GM12878 (cell line): ENCODE results near the gene GPC3. TPM values are rescaled to one million over a fixed set of nuclear protein-coding genes. Genes with fewer than 3 reads are reported as not detected.

Source experiments
- ATAC-seq: fragments of 200-7000 bp; cut with Tn5 transposase; 3 replicates; pipeline ENCODE4 v1.9.1; 2020; ENCODE audit warnings: mild to moderate bottlenecking, moderate library complexity
- BruUV-seq: library from RNA; stranded (reverse); fragments of 400-500 nt; replicated peaks from 2 replicates; lab custom pipeline; 2021; lab: Mats Ljungman, UMichigan
- CTCF ChIA-PET: fragments of 300-600 bp; sonication (Branson Sonifier 250); formaldehyde crosslinking; extraction: SDS; loops from one replicate; lab custom pipeline; 2021; ENCODE audit warnings: inconsistent platforms; lab: Yijun Ruan, JAX
- POLR2A ChIA-PET: fragments of 350-600 bp; formaldehyde crosslinking; extraction: SDS; loops from one replicate; lab custom pipeline; 2021; ENCODE audit warnings: inconsistent platforms; lab: Charles Lee
- RAD21 ChIA-PET: fragments of 300-600 bp; sonication (Branson Sonifier 250); formaldehyde crosslinking; loops from one replicate; lab custom pipeline; 2023; ENCODE audit warnings: antibody characterized with exemption; ENCODE audit not compliant: unreplicated experiment; lab: Charles Lee
- SMC1A ChIA-PET: fragments of 300-600 bp; sonication (Branson Sonifier 250); formaldehyde crosslinking; loops from one replicate; lab custom pipeline; 2023; ENCODE audit not compliant: unreplicated experiment, uncharacterized antibody; lab: Charles Lee
- DNase-seq: peaks from one replicate; pipeline ENCODE4 v3.0.0-alpha.2; 2011; ENCODE audit warnings: low read depth, low spot score
- FAIRE-seq: peaks from 3 replicates; lab custom pipeline; 2011; peaks lifted over from hg19 to GRCh38; lab: Jason Lieb, UNC
- H2AFZ ChIP-seq: 2 replicates; pipeline ENCODE4 v1.6.0; 2011; ENCODE audit warnings: low read depth, low read length, control low read depth; ENCODE audit not compliant: control insufficient read depth
- H3K27ac ChIP-seq: 2 replicates; pipeline ENCODE4 v1.5.1; 2011; ENCODE audit warnings: control low read depth; ENCODE audit not compliant: control insufficient read depth, insufficient read depth
- H3K27me3 ChIP-seq, 2 experiments: replicated peaks in 1 of 2; 2 replicates each; pipeline versions ENCODE4 v1.6.0 to v1.6.1; 2011; ENCODE audit warnings: low read length in 1 of 2; ENCODE audit not compliant: control insufficient read depth in 2 of 2, insufficient read depth in 2 of 2
- H3K36me3 ChIP-seq, 2 experiments: 2 replicates each; pipeline ENCODE4 v1.5.1; 2011; ENCODE audit warnings: low read length in 1 of 2; ENCODE audit not compliant: control insufficient read depth in 2 of 2, insufficient read depth in 2 of 2
- H3K4me1 ChIP-seq: 2 replicates; pipeline ENCODE4 v1.6.1; 2011; ENCODE audit warnings: mild to moderate bottlenecking, low read length, moderate library complexity, mixed read lengths; ENCODE audit not compliant: control insufficient read depth, insufficient read depth
- H3K4me2 ChIP-seq: 2 replicates; pipeline ENCODE4 v1.6.0; 2011; ENCODE audit warnings: control low read depth; ENCODE audit not compliant: control insufficient read depth, insufficient read depth
- H3K4me3 ChIP-seq: fragments of 200-600 bp; sonication (generic); 2 replicates; pipeline ENCODE4 v1.5.1; 2016
- H3K79me2 ChIP-seq: 2 replicates; pipeline ENCODE4 v1.6.0; 2011; ENCODE audit warnings: low read length; ENCODE audit not compliant: control insufficient read depth, insufficient read depth
- H3K9ac ChIP-seq: 2 replicates; pipeline ENCODE4 v1.8.0; 2011; ENCODE audit warnings: low read length, control low read depth, mixed read lengths; ENCODE audit not compliant: control insufficient read depth, insufficient read depth
- H3K9me3 ChIP-seq: replicated peaks from 3 replicates; pipeline ENCODE4 v1.5.1; 2011; ENCODE audit warnings: mild to moderate bottlenecking, low read length; ENCODE audit not compliant: control insufficient read depth, insufficient read depth
- H4K20me1 ChIP-seq: 2 replicates; pipeline ENCODE4 v1.6.0; 2011; ENCODE audit not compliant: control insufficient read depth, insufficient read depth
- ASH2L ChIP-seq: fragments of 300-600, 200-600 bp; sonication (generic); IDR thresholded peaks from 2 replicates; pipeline ENCODE4 v1.6.1; 2017; ENCODE audit warnings: low read depth, mild to moderate bottlenecking, borderline replicate concordance
- CEBPB ChIP-seq, 2 experiments: fragments of 150-350 bp in 1 of 2; IDR thresholded peaks; 2 replicates each; pipeline ENCODE4 v1.6.1; 2012 to 2014; ENCODE audit warnings: low read depth in 2 of 2, low read length in 2 of 2, borderline replicate concordance in 1 of 2, inconsistent platforms in 1 of 2
- EZH2 ChIP-seq: IDR thresholded peaks from 2 replicates; pipeline ENCODE4 v1.6.1; 2012; ENCODE audit warnings: low read depth, mild to moderate bottlenecking, control low read depth, inconsistent platforms, low read length, borderline replicate concordance; ENCODE audit not compliant: control insufficient read depth
- SIN3A ChIP-seq: IDR thresholded peaks from 2 replicates; pipeline ENCODE4 v1.6.1; 2012; ENCODE audit warnings: low read depth, low read length, improper control_type of control experiment
- TAF1 ChIP-seq: IDR thresholded peaks from 2 replicates; pipeline ENCODE4 v1.6.1; 2011; ENCODE audit warnings: mild to moderate bottlenecking, low read depth, low read length, borderline replicate concordance
- TCF7 ChIP-seq: IDR thresholded peaks from 2 replicates; pipeline ENCODE4 v1.6.1; 2014; ENCODE audit warnings: antibody characterized with exemption, borderline replicate concordance
- ZNF274 ChIP-seq: IDR thresholded peaks from one replicate; pipeline ENCODE4 v1.8.0; 2011; ENCODE audit not compliant: insufficient read length, insufficient read depth
- ZZZ3 ChIP-seq: IDR thresholded peaks from 2 replicates; pipeline ENCODE4 v1.6.1; 2011; ENCODE audit warnings: low read depth; ENCODE audit not compliant: control insufficient read depth, insufficient read length
- WGBS: methylation state at CpG from one replicate; pipeline ENCODE4 v1.1.6; 2016; ENCODE audit warnings: low lambda C conversion rate; ENCODE audit not compliant: insufficient replicate concordance, insufficient coverage; ENCODE audit errors: missing lambda C conversion rate; 5-methylcytosine and 5-hydroxymethylcytosine counted together
- in situ Hi-C: fragments of 300-500 bp; cut with MboI; formaldehyde crosslinking; loops from 9 replicates; pipeline ENCODE4 v1.14.3; 2018; ENCODE audit warnings: mixed read lengths
- intact Hi-C: fragments of 100-400 bp; cut with micrococcal nuclease; formaldehyde crosslinking; loops from one replicate; pipeline ENCODE4 v1.14.2; 2022; ENCODE audit not compliant: unreplicated experiment
- polyA plus RNA-seq, 11 experiments: library from polyadenylated mRNA; depleted of rRNA in 4 of 11; unstranded in 6 of 11; stranded (reverse) in 5 of 11; fragments of >200 nt; fragmentation: Nextera tagmentation in 4 of 11; fragmentation: Illumina TruSeq in 1 of 11; extraction: Ambion mirVana in 4 of 11; extraction: Trizol in 1 of 11; gene quantifications; 1 replicate in 1 of 11; 2 replicates in 10 of 11; pipeline versions ENCODE4 v1.2.1 to v1.2.3, GENCODE V29; 2011 to 2016; ENCODE audit warnings: inconsistent platforms in 2 of 11, missing spikeins in 2 of 11, low read depth in 1 of 11
- total RNA-seq, 4 experiments: library from RNA; depleted of rRNA in 3 of 4; stranded (reverse); fragments of >200 nt in 3 of 4; fragmentation: Illumina TruSeq in 1 of 4; extraction: Trizol in 1 of 4; gene quantifications; 2 replicates each; pipeline versions ENCODE4 v1.2.1 to v1.2.3, GENCODE V29; 2013 to 2021
- TF ChIP-seq, protein P1 (sequence below): fragments of 450-650 bp; IDR thresholded peaks from 2 replicates; pipeline ENCODE4 v1.6.1; 2016; ENCODE audit warnings: mild to moderate bottlenecking

Gene GPC3
- total and polyA plus RNA-seq, 10 of the 15 experiments (the other 5 are each of a cell fraction or from before 2014, with no cell fraction given), result 0.09 to 0.82 TPM; not detected in 8

DNA sequence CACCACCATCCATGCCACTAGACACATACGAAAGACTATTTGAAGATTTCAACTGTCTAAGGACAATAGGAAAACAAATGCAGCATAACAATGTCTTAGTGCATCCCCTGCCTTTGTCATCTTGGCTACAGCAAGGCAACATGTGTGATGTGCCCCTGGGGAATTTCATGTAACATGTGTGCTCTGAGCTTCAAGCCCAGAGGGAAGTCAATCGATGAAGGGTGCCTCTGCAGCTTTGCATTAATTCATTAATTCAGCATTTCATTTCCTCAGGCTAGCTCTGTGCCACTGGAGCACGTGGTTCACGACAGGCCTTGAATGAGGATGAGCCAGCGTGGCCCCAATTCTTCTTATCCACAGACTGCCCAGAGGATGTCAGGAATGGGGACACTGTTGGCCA lies 316.2 kb downstream of the GPC3 start:
- POLR2A ChIA-PET, result no interaction called here

DNA sequence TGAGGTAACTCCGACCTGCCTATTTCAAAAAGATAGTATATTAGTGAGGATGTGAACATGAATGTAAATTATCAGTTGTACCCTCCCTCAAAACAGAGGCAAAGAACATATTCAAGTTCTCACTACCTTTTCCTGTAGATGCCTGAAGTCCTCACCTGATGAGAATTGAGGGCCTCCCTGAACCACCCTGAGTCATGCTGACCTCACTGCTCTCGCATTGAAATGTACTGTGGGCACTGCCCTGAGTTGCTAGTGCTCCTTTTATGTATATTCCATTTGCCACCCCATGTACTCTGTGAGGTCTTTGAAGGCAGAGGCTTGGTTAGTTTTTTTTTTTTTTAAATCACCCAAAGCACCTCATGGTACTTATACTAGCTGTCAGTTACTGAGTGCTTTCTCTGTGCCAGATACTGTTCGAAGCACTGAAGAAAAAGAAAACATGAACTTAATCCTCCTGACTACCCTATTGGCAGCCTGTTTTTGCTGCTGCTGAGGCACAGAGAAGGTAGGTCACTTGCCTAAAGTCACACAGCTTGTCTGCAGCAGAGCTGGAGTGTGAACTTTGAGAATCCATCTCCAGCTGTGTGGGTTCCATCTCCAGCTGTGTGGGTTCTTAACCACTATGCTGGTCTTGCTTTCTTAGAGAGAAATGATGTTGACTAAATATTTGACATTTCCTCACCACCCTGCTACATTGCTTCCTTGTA lies 317.0 kb downstream of the GPC3 start:
- WGBS, result 18% methylated on average over 3 of the region's 3 CpGs
- no peak overlapping the region for H3K4me3 ChIP-seq
- no peaks in the 10 kb centered on the region for H3K9me3 ChIP-seq
- no peak for DNase-seq
- H2AFZ ChIP-seq, result no peak overlapping the region
- RAD21 ChIA-PET, result interaction anchor here (0.7 to 2.3 kb wide), 4 partner anchors 334 to 681 kb away, joined by 3 to 6 read pairs (median 4); no protein-coding TSS in a partner anchor
- no TSS peak for BruUV-seq
- H3K27ac ChIP-seq, result no peak overlapping the region
- CTCF ChIA-PET, result interaction anchor here (1.4 to 3.1 kb wide), 5 partner anchors 278 to 1032 kb away, joined by 3 to 38 read pairs (median 5); no protein-coding TSS in a partner anchor
- POLR2A ChIA-PET, result no interaction called here
- no peak for ATAC-seq
- H3K4me2 ChIP-seq, result no peak overlapping the region
- intact Hi-C loops (no loop called here), in situ Hi-C loops (no loop called here)
- H3K9ac ChIP-seq, result no peak overlapping the region
- H3K79me2 ChIP-seq, result no peaks in the 10 kb centered on the region
- H4K20me1 ChIP-seq, result no peaks in the 10 kb centered on the region
- TF ChIP-seq SIN3A, result no peak
- no peak for TF ChIP-seq ZNF274
- no peak for TF ChIP-seq TAF1
- no peak for TF ChIP-seq CEBPB (IDR thresholded peaks at IDR 0.05; ENCODE audit: borderline replicate concordance in 1 of 2, low read depth in 2 of 2, low read length in 2 of 2)
- TF ChIP-seq EZH2, result no peak
- TF ChIP-seq, protein P1, sequence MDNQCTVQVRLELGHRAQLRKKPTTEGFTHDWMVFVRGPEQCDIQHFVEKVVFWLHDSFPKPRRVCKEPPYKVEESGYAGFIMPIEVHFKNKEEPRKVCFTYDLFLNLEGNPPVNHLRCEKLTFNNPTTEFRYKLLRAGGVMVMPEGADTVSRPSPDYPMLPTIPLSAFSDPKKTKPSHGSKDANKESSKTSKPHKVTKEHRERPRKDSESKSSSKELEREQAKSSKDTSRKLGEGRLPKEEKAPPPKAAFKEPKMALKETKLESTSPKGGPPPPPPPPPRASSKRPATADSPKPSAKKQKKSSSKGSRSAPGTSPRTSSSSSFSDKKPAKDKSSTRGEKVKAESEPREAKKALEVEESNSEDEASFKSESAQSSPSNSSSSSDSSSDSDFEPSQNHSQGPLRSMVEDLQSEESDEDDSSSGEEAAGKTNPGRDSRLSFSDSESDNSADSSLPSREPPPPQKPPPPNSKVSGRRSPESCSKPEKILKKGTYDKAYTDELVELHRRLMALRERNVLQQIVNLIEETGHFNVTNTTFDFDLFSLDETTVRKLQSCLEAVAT, result no peak
- no peak for FAIRE-seq
- no peaks in the 10 kb centered on the region for H3K36me3 ChIP-seq
- SMC1A ChIA-PET, result interaction anchor here (1.4 to 3.3 kb wide), 2 partner anchors 334 to 344 kb away, joined by 4 to 33 read pairs; no protein-coding TSS in a partner anchor
- no peaks in the 10 kb centered on the region for H3K27me3 ChIP-seq
- no peaks in the 10 kb centered on the region for H3K4me1 ChIP-seq

More for the DNA sequence above, 316.2 kb downstream of the GPC3 start:
- in situ Hi-C loops, result no loop called here
- FAIRE-seq, result no peak
- WGBS, result 9% methylated on average over 5 of the region's 5 CpGs
- H3K79me2 ChIP-seq, result no peaks in the 10 kb centered on the region
- H3K27me3 ChIP-seq, result no peaks in the 10 kb centered on the region
- H3K4me1 ChIP-seq, result no peaks in the 10 kb centered on the region
- ChIA-PET RAD21 (interaction anchor here (0.9 to 2.3 kb wide), 4 partner anchors 14 to 623 kb away, joined by 3 to 6 read pairs (median 4); no protein-coding TSS in a partner anchor), CTCF (interaction anchor here (0.6 to 3.1 kb wide), 7 partner anchors 279 to 1033 kb away, joined by 3 to 38 read pairs (median 4); no protein-coding TSS in a partner anchor), SMC1A (interaction anchor here (1.4 to 3.3 kb wide), 2 partner anchors 335 to 344 kb away, joined by 4 to 33 read pairs; no protein-coding TSS in a partner anchor)
- TF ChIP-seq ZZZ3 (no peak), ASH2L (no peak), TCF7 (no peak)
- H3K36me3 ChIP-seq, result no peaks in the 10 kb centered on the region
- ATAC-seq, result no peak
- H3K4me2 ChIP-seq, result no peak overlapping the region
- H2AFZ ChIP-seq, result no peak overlapping the region
- intact Hi-C loops, result no loop called here
- H3K27ac ChIP-seq, result no peak overlapping the region
- H3K4me3 ChIP-seq, result no peak overlapping the region
- H3K9ac ChIP-seq, result no peak overlapping the region
- H3K9me3 ChIP-seq, result no peaks in the 10 kb centered on the region
- DNase-seq, result no peak
- H4K20me1 ChIP-seq, result no peaks in the 10 kb centered on the region
- BruUV-seq, result no TSS peak
